ENCODE measurements around the gene INAVA.
A peak's percentile ranks its signal among the peaks of the same experiment; 100 is the strongest.

Gene INAVA

DNA sequence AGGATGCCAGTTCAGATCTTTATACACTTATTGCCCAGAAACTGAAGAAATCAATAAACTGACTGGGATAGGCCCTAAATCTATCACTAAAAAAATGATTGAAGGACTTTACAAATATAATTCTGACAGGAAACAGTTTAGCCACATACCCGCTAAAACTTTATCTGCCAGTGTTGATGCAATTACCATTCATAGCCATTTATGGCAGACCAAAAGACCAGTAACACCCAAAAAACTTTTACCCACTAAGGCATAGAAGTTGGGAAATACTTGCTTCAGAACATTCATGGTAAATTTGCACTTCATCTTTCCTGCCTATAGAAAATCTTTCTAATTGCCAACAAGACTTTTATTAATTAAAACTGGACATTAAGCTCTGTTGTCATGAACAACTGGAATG lies 36.9 kb upstream of the INAVA start:
- Histone ChIP-seq H3K36me3 (ENCODE audit: insufficient read depth, low read length) (no peaks in the 10 kb centered on the region), H3F3A (ENCODE audit: low read depth) (no peaks in the 10 kb centered on the region; the same call in 1 of the 2 replicates), H4K20me1 (ENCODE audit: insufficient read depth, low read length, poor library complexity, severe bottlenecking) (no peaks in the 10 kb centered on the region)

DNA sequence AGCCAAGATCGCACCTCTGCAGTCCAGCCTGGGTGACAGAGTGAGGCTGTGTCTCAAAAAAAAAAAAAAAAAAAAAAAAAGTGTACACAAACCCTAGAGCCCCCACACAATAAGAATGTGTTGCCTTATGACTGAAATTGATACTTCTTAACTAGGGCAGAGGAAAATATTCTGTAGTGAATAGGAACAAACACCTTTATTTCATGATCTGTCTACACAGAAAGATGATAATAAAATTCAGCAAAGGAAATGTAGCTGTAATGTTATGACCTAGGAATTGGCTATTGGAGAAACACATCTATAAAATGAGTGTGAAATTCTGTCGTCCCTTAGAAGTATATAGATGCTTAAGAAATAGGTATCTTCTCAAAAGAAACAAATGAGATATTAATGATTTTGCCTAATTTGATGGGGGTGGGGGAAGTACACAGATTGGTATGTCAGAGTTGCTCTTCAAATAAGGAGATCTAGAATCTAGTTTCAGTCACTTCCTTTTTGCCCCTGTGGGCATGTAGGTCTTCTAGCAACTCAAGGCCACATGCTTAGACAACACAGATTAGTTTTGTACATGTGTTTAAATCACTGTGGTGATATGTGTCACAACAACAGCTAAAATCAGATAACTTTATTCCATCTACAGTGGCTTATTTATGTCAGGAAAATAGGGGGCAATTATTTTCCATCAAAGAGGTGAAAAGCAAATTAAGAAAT lies 32.6 kb upstream of the INAVA start:
- Histone ChIP-seq H3K9ac (ENCODE audit: low read depth, low read length, poor library complexity, severe bottlenecking) (no peak overlapping the region), H3K9me3 (ENCODE audit: insufficient read depth, low read depth, low read length) (no peaks in the 10 kb centered on the region), H3K4me2 (ENCODE audit: low read depth, low read length, poor library complexity, severe bottlenecking) (peak overlapping the region; percentile 23), H3K27me3 (ENCODE audit: insufficient read depth, low read length, poor library complexity, severe bottlenecking) (no peaks in the 10 kb centered on the region), H4K20me1 (ENCODE audit: insufficient read depth, low read length, poor library complexity, severe bottlenecking) (no peaks in the 10 kb centered on the region), H3F3A (ENCODE audit: low read depth) (peaks cover 12% of the 10 kb centered on the region; the same call in 1 of the 2 replicates), H3K4me1 (ENCODE audit: insufficient read depth, low read length, poor library complexity, severe bottlenecking) (peaks cover 91% of the 10 kb centered on the region), H2AFZ (ENCODE audit: low read length) (no peak overlapping the region), H3K4me3 (ENCODE audit: low read length, poor library complexity, severe bottlenecking) (no peak overlapping the region), H3K36me3 (ENCODE audit: insufficient read depth, low read length) (no peaks in the 10 kb centered on the region), H3K9me2 (replicated peaks; ENCODE audit: low read depth, low read length) (no peaks in the 10 kb centered on the region), H3K79me2 (ENCODE audit: insufficient read depth, low read length) (no peaks in the 10 kb centered on the region)
- TF ChIP-seq CTCF (conservative IDR thresholded peaks at IDR 0.05; ENCODE audit: low read length): no peak
- no peak for TF ChIP-seq EZH2phosphoT487 (IDR thresholded peaks at IDR 0.05; ENCODE audit: borderline replicate concordance)

More for the DNA sequence above, 36.9 kb upstream of the INAVA start:
- peak overlapping the region; percentile 35 for H3K4me3 ChIP-seq (ENCODE audit: low read length, poor library complexity, severe bottlenecking)
- no peaks in the 10 kb centered on the region for H3K79me2 ChIP-seq (ENCODE audit: insufficient read depth, low read length)
- peak overlapping the region; percentile 59 for H3K4me2 ChIP-seq (ENCODE audit: low read depth, low read length, poor library complexity, severe bottlenecking)
- no peaks in the 10 kb centered on the region for H3K27me3 ChIP-seq (ENCODE audit: insufficient read depth, low read length, poor library complexity, severe bottlenecking)
- no peak for TF ChIP-seq CTCF (conservative IDR thresholded peaks at IDR 0.05; ENCODE audit: low read length)
- TF ChIP-seq EZH2phosphoT487 (IDR thresholded peaks at IDR 0.05; ENCODE audit: borderline replicate concordance): no peak
- H3K9ac ChIP-seq (ENCODE audit: low read depth, low read length, poor library complexity, severe bottlenecking): peak overlapping the region; percentile 44
- peaks cover 66% of the 10 kb centered on the region for H3K4me1 ChIP-seq (ENCODE audit: insufficient read depth, low read length, poor library complexity, severe bottlenecking)
- no peaks in the 10 kb centered on the region for H3K9me2 ChIP-seq (replicated peaks; ENCODE audit: low read depth, low read length)
- no peaks in the 10 kb centered on the region for H3K9me3 ChIP-seq (ENCODE audit: insufficient read depth, low read depth, low read length)
- H2AFZ ChIP-seq (ENCODE audit: low read length): no peak overlapping the region; the same call in 1 of the 2 replicates

DNA sequence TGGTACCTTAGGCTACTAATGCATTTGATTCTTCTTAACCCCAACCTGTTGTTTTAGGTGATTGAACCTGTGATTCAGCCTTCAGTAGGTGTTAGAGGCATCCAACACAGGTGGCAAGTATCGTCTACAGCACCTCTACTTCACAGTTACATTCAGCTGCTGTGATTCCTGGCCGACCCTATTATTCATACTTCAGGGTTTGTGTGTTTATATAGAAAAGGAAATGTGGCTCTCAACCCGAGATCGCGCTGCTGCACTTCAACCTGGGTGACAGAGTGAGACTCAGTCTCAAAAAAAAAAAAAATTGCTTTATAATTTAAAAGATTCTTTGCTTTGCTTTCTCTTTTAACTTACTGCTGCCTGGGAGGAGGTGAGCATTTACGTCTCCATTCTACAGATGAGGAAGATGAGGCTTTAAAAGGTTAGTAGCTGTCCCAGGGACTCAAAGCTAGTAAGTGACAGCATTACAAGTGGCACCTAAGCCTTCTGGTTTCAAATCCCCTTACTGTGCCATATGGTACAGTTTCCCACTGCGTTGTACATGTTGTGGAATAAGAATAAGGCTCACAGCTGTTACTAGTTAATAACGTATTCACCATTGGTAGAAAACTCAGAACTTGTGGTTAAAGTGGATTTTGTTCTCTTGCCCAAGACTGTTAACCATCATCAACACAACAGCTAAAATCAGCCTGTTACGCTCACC lies 31.8 kb upstream of the INAVA start:
- Histone ChIP-seq H4K20me1 (ENCODE audit: insufficient read depth, low read length, poor library complexity, severe bottlenecking) (no peaks in the 10 kb centered on the region), H3K4me1 (ENCODE audit: insufficient read depth, low read length, poor library complexity, severe bottlenecking) (peaks cover 91% of the 10 kb centered on the region), H3K4me3 (ENCODE audit: low read length, poor library complexity, severe bottlenecking) (no peak overlapping the region), H3K9me2 (replicated peaks; ENCODE audit: low read depth, low read length) (no peaks in the 10 kb centered on the region), H3F3A (ENCODE audit: low read depth) (peaks cover 12% of the 10 kb centered on the region; the same call in 1 of the 2 replicates), H2AFZ (ENCODE audit: low read length) (no peak overlapping the region), H3K4me2 (ENCODE audit: low read depth, low read length, poor library complexity, severe bottlenecking) (no peak overlapping the region), H3K9ac (ENCODE audit: low read depth, low read length, poor library complexity, severe bottlenecking) (no peak overlapping the region), H3K36me3 (ENCODE audit: insufficient read depth, low read length) (no peaks in the 10 kb centered on the region), H3K27me3 (ENCODE audit: insufficient read depth, low read length, poor library complexity, severe bottlenecking) (no peaks in the 10 kb centered on the region), H3K9me3 (ENCODE audit: insufficient read depth, low read depth, low read length) (no peaks in the 10 kb centered on the region), H3K79me2 (ENCODE audit: insufficient read depth, low read length) (no peaks in the 10 kb centered on the region)
- TF ChIP-seq EZH2phosphoT487 (IDR thresholded peaks at IDR 0.05; ENCODE audit: borderline replicate concordance): no peak
